Jurkat, Clone E6-1 (cell line): ENCODE results near the gene RAB11FIP3.

Experiments
- DNase-seq: peaks from one replicate; pipeline ENCODE4 v3.0.0-alpha.2; 2011; ENCODE audit warnings: low read depth, low spot score
- H3K4me3 ChIP-seq: 2 replicates; pipeline ENCODE4 v1.5.1; 2011; ENCODE audit warnings: mild to moderate bottlenecking, low read length, control low read depth, moderate library complexity

Gene RAB11FIP3

GRCh38 chr16:555528-556473, 130.4 kb downstream of the RAB11FIP3 start:
- no peak for DNase-seq
- H3K4me3 ChIP-seq, result no peak overlapping the region

- DNase-seq, result no peak
- no peak overlapping the region for H3K4me3 ChIP-seq
Measured at GRCh38 chr16:556474-557173, 131.2 kb downstream of the RAB11FIP3 start.

GRCh38 chr16:557463-558297, 132.2 kb downstream of the RAB11FIP3 start:
- DNase-seq, result no peak
- H3K4me3 ChIP-seq, result no peak overlapping the region

- no peak overlapping the region for H3K4me3 ChIP-seq
- DNase-seq, result no peak
Measured at GRCh38 chr16:558298-559020, 133.0 kb downstream of the RAB11FIP3 start.

GRCh38 chr16:559021-559380, 133.6 kb downstream of the RAB11FIP3 start:
- H3K4me3 ChIP-seq, result no peak overlapping the region

GRCh38 chr16:559411-560203, 134.2 kb downstream of the RAB11FIP3 start:
- DNase-seq, result no peak
- no peak overlapping the region for H3K4me3 ChIP-seq

More at GRCh38 chr16:559021-559380, 133.6 kb downstream of the RAB11FIP3 start:
- DNase-seq, result no peak

- H3K4me3 ChIP-seq, result no peak within 1 kb of the TSS
- DNase-seq, result no peak
Measured at GRCh38 chr16:560204-560700, 134.8 kb downstream of the RAB11FIP3 start, which contains the start of gene PRR35. TSS of gene PRR35 (plus strand) at chr16:560394. CDS start at chr16:563295, 2,901 bp downstream.

- no peak for DNase-seq
- H3K4me3 ChIP-seq, result no peak overlapping the region
Measured at GRCh38 chr16:560701-561412, 135.4 kb downstream of the RAB11FIP3 start.

- DNase-seq, result no peak
- H3K4me3 ChIP-seq, result no peak overlapping the region
Measured at GRCh38 chr16:561413-561794, 136.0 kb downstream of the RAB11FIP3 start.

GRCh38 chr16:561957-562938, 136.8 kb downstream of the RAB11FIP3 start:
- DNase-seq, result no peak
- H3K4me3 ChIP-seq, result no peak overlapping the region

- DNase-seq, result no peak
- no peak overlapping the region for H3K4me3 ChIP-seq
Measured at GRCh38 chr16:563072-563644, 137.7 kb downstream of the RAB11FIP3 start.

GRCh38 chr16:564690-565418, 139.4 kb downstream of the RAB11FIP3 start:
- H3K4me3 ChIP-seq, result no peak overlapping the region
- DNase-seq, result no peak

GRCh38 chr16:565419-566330, 140.2 kb downstream of the RAB11FIP3 start:
- H3K4me3 ChIP-seq, result no peak overlapping the region
- no peak for DNase-seq
